Spleen (tissue), 11 donors: ENCODE data around the gene NR2F1-AS1. TPM values are rescaled to one million over a fixed set of nuclear protein-coding genes. Genes with fewer than 3 reads are reported as not detected.

Experiments used
- DNase-seq: peaks from one replicate; pipeline ENCODE4 v3.0.0-alpha.2; 2020
- H3K27ac ChIP-seq, 8 donors: fragments of 200-600 bp; sonication (generic) in 7 of 8; 1 replicate in 4 of 8; 2 replicates in 4 of 8; pipeline versions ENCODE4 v1.5.0 to v1.8.0; 2016 to 2021; ENCODE audit warnings: inconsistent platforms in 4 of 8, mild to moderate bottlenecking in 4 of 8, moderate library complexity in 1 of 8
- H3K27me3 ChIP-seq, 7 donors: fragments of 200-600 bp; sonication (generic) in 6 of 7; replicated peaks in 1 of 7; 1 replicate in 4 of 7; 2 replicates in 3 of 7; pipeline versions ENCODE4 v1.5.0 to v1.8.0; 2016 to 2021; ENCODE audit warnings: inconsistent platforms in 3 of 7, mild to moderate bottlenecking in 1 of 7
- H3K36me3 ChIP-seq, 6 donors: fragments of 200-600 bp; sonication (generic) in 5 of 6; 1 replicate in 4 of 6; 2 replicates in 2 of 6; pipeline versions ENCODE4 v1.5.0 to v1.8.0; 2016 to 2021; ENCODE audit warnings: inconsistent platforms in 2 of 6
- H3K4me1 ChIP-seq, 6 donors: fragments of 200-600 bp; sonication (generic) in 5 of 6; 1 replicate in 3 of 6; 2 replicates in 3 of 6; pipeline versions ENCODE4 v1.5.0 to v1.8.0; 2016 to 2021; ENCODE audit warnings: inconsistent platforms in 3 of 6
- H3K4me3 ChIP-seq, 8 donors: fragments of 200-600 bp; sonication (generic) in 7 of 8; 1 replicate in 4 of 8; 2 replicates in 4 of 8; pipeline versions ENCODE4 v1.5.0 to v1.8.0; 2016 to 2021; ENCODE audit warnings: inconsistent platforms in 4 of 8, mild to moderate bottlenecking in 4 of 8, moderate library complexity in 2 of 8
- H3K9me3 ChIP-seq, 8 donors: fragments of 200-600 bp; sonication (generic) in 7 of 8; 1 replicate in 4 of 8; 2 replicates in 4 of 8; pipeline versions ENCODE4 v1.5.0 to v1.8.0; 2016 to 2021; ENCODE audit warnings: inconsistent platforms in 4 of 8
- CTCF ChIP-seq, 11 experiments: fragments of 200-600 bp in 7 of 11; fragments of 450-650 bp in 4 of 11; sonication (generic) in 4 of 11; IDR thresholded peaks in 8 of 11; conservative IDR thresholded peaks in 3 of 11; 1 replicate in 7 of 11; 2 replicates in 4 of 11; pipeline versions ENCODE4 v1.4.0 to v1.8.0; 2016 to 2021; ENCODE audit warnings: antibody characterized with exemption in 11 of 11, inconsistent platforms in 4 of 11, mild to moderate bottlenecking in 1 of 11
- POLR2A ChIP-seq, 3 donors: fragments of 450-650 bp; IDR thresholded peaks; one replicate each; pipeline ENCODE4 v1.5.1; 2017; ENCODE audit warnings: antibody characterized with exemption in 3 of 3, mild to moderate bottlenecking in 1 of 3
- POLR2AphosphoS5 ChIP-seq, 3 donors: sonication (generic); formaldehyde crosslinking; IDR thresholded peaks; one replicate each; pipeline ENCODE4 v1.5.1; 2017; ENCODE audit warnings: antibody characterized with exemption in 3 of 3
- WGBS, 5 donors: extraction: QIAGEN DNeasy Blood & Tissue Kit in 3 of 5; methylation state at CpG; one replicate each; pipeline versions ENCODE4 v1.1.5 to v1.1.7; 2013 to 2018; 5-methylcytosine and 5-hydroxymethylcytosine counted together
- intact Hi-C: fragments of 100-400 bp; cut with DNase I; formaldehyde crosslinking; loops from one replicate; pipeline ENCODE4 v1.15.0; 2023; ENCODE audit warnings: low total_unique reads
- polyA plus RNA-seq, 3 donors: library from polyadenylated mRNA; stranded (reverse); fragments of 200-250 nt; gene quantifications; one replicate each; pipeline ENCODE4 v1.2.1, GENCODE V29; 2013
- total RNA-seq, 7 donors: library from RNA; depleted of rRNA in 3 of 7; stranded (reverse); fragments of >200 nt in 3 of 7; fragmentation: NEBNext Ultra II Directional in 4 of 7; extraction: Animal tissue kit (Norgen Biotek cat#: 25700) in 4 of 7; gene quantifications; one replicate each; pipeline versions ENCODE4 v1.1.0 to v1.2.1, GENCODE V29; 2016 to 2021
- donor health status: healthy with polysubstance abuse.
- donor health status: DM: no; HTN: no; CAD: no; lungs with moderate emphysema.
- donor health status: DM: no; HTN: no; CAD: no.
- donor health status: Bipolar disorder and iron deficiency.
- donor health status: healthy.
- donor health status: DM: no; HTN: no; CAD: no.
- donor health status: DM: yes; HTN: yes; CAD: no.

NR2F1-AS1 gene
- total and polyA plus RNA-seq, 10 donors, result 5.9 to 21.6 (median 8.5) TPM

GRCh38 chr5:93572608-93573353 lies 8.2 kb downstream of the NR2F1-AS1 start:
- peaks cover 0 to 10% (median 0%) of the 10 kb centered on the region in 8 donors for H3K9me3 ChIP-seq
- H3K27ac ChIP-seq, result no peak overlapping the region
- H3K4me1 ChIP-seq, result peaks cover 4 to 39% (median 32%) of the 10 kb centered on the region in 6 donors
- TF ChIP-seq POLR2AphosphoS5 (IDR thresholded peaks at IDR 0.05), result no peak
- no peak for TF ChIP-seq POLR2A (IDR thresholded peaks at IDR 0.05)
- TF ChIP-seq CTCF (IDR thresholded peaks at IDR 0.05 in 8 of 11, conservative IDR thresholded peaks at IDR 0.05 in 3 of 11), result no peak
- 10 to 36% (median 12%) methylated on average over 34 to 45 of the region's 45 CpGs for WGBS, 5 donors
- H3K4me3 ChIP-seq, result peak overlapping the region in 4 of 8 donors; percentile 4 to 38 (median 22)
- intact Hi-C loops, result no loop called here
- no peaks in the 10 kb centered on the region for H3K36me3 ChIP-seq
- peaks cover 0 to 100% (median 68%) of the 10 kb centered on the region in 7 donors for H3K27me3 ChIP-seq
- no peak for DNase-seq

GRCh38 chr5:93572101-93572607 lies 8.9 kb downstream of the NR2F1-AS1 start:
- TF ChIP-seq POLR2A (IDR thresholded peaks at IDR 0.05) (no peak), POLR2AphosphoS5 (IDR thresholded peaks at IDR 0.05) (no peak), CTCF (IDR thresholded peaks at IDR 0.05 in 8 of 11, conservative IDR thresholded peaks at IDR 0.05 in 3 of 11) (no peak)
- Histone ChIP-seq H3K4me1 (peaks cover 4 to 39% (median 32%) of the 10 kb centered on the region in 6 donors), H3K36me3 (no peaks in the 10 kb centered on the region), H3K4me3 (peak overlapping the region in 6 of 8 donors; percentile 2 to 38 (median 10)), H3K27me3 (peaks cover 0 to 100% (median 69%) of the 10 kb centered on the region in 7 donors), H3K27ac (no peak overlapping the region), H3K9me3 (peaks cover 0 to 10% (median 0%) of the 10 kb centered on the region in 8 donors)
- DNase-seq, result no peak
- intact Hi-C loops, result no loop called here
- WGBS, 5 donors, result 9 to 52% (median 14%) methylated on average over 30 to 40 of the region's 40 CpGs

- Histone ChIP-seq H3K9me3 (peaks cover 0 to 10% (median 0%) of the 10 kb centered on the region in 8 donors), H3K36me3 (no peaks in the 10 kb centered on the region), H3K27me3 (peaks cover 0 to 96% (median 61%) of the 10 kb centered on the region in 7 donors), H3K27ac (no peak overlapping the region), H3K4me3 (peak overlapping the region in 3 of 8 donors; percentile 29 to 60 (median 39)), H3K4me1 (peaks cover 4 to 39% (median 29%) of the 10 kb centered on the region in 6 donors)
- 29 to 55% (median 37%) methylated on average over 32 of the region's 32 CpGs for WGBS, 5 donors
- no peak for DNase-seq
- TF ChIP-seq POLR2AphosphoS5 (IDR thresholded peaks at IDR 0.05) (no peak), POLR2A (IDR thresholded peaks at IDR 0.05) (no peak), CTCF (IDR thresholded peaks at IDR 0.05 in 8 of 11, conservative IDR thresholded peaks at IDR 0.05 in 3 of 11) (no peak)
- intact Hi-C loops, result no loop called here
Measured at GRCh38 chr5:93571114-93571949, 9.7 kb downstream of the NR2F1-AS1 start.
